MM.1S (cell line): Measurements from ENCODE around the gene DCLK1.

Experiments used
- CTCF ChIP-seq: fragments of 300-600 bp; sonication (generic); IDR thresholded peaks from 2 replicates; pipeline ENCODE4 v1.5.1; 2016; ENCODE audit warnings: antibody characterized with exemption, low read length, mixed read lengths
- EZH2 ChIP-seq: fragments of 300-600 bp; sonication (generic); optimal IDR thresholded peaks from 2 replicates; pipeline ENCODE3; 2017; ENCODE audit warnings: low read depth, mild to moderate bottlenecking, antibody characterized with exemption, low read length, mixed read lengths
- EZH2phosphoT487 ChIP-seq: fragments of 300-600 bp; sonication (generic); IDR thresholded peaks from 2 replicates; pipeline ENCODE4 v1.6.1; 2018; ENCODE audit warnings: antibody characterized with exemption, low read length

- TF ChIP-seq CTCF (no peak), EZH2 (no peak), EZH2phosphoT487 (no peak)
Measured at GRCh38 chr13:35954207-35954560, 177.0 kb downstream of the DCLK1 start.
